Panc1 (cell line): ENCODE measurements around the gene THAP4. TPM values are rescaled to one million over a fixed set of nuclear protein-coding genes. Genes with fewer than 3 reads are reported as not detected.

Experiments
- ATAC-seq: fragments of 200-7000 bp; cut with Tn5 transposase; 2 replicates; pipeline ENCODE4 v1.9.1; 2020; ENCODE audit warnings: mild to moderate bottlenecking, moderate library complexity
- BruUV-seq: library from RNA; stranded (reverse); fragments of 400-500 nt; replicated peaks from 2 replicates; lab custom pipeline; 2021; lab: Mats Ljungman, UMichigan
- CTCF ChIA-PET: fragments of 300-600 bp; sonication (Branson Sonifier 250); formaldehyde crosslinking; loops from one replicate; lab custom pipeline; 2022; ENCODE audit warnings: antibody characterized with exemption; lab: Charles Lee
- POLR2A ChIA-PET: fragments of 300-600 bp; sonication (Branson Sonifier 250); formaldehyde crosslinking; loops from one replicate; lab custom pipeline; 2022; ENCODE audit warnings: antibody characterized with exemption; lab: Charles Lee
- DNase-seq: peaks from one replicate; pipeline ENCODE4 v3.0.0-alpha.2; 2010; ENCODE audit warnings: low read depth, low spot score
- H3K27ac ChIP-seq: 2 replicates; pipeline ENCODE4 v1.5.1; 2011; ENCODE audit warnings: mild to moderate bottlenecking, low read length, inconsistent platforms
- H3K27me3 ChIP-seq: fragments of 200-500 bp; sonication (Bioruptor generic); 2 replicates; pipeline ENCODE4 v1.6.0; 2014; ENCODE audit warnings: low read length, inconsistent platforms; ENCODE audit not compliant: control insufficient read depth, insufficient read depth
- H3K36me3 ChIP-seq: fragments of 200-500 bp; sonication (Bioruptor generic); 2 replicates; pipeline ENCODE4 v1.5.1; 2014; ENCODE audit warnings: inconsistent platforms, mild to moderate bottlenecking, low read length, moderate library complexity; ENCODE audit not compliant: control insufficient read depth, insufficient read depth
- H3K4me1 ChIP-seq: 2 replicates; pipeline ENCODE4 v1.5.1; 2011; ENCODE audit warnings: inconsistent platforms, mild to moderate bottlenecking, low read length, moderate library complexity; ENCODE audit not compliant: control insufficient read depth, insufficient read depth
- H3K4me3 ChIP-seq, 2 experiments: 2 replicates each; pipeline ENCODE4 v1.5.1; 2011 to 2012; ENCODE audit warnings: low read depth in 2 of 2, low read length in 2 of 2, mild to moderate bottlenecking in 2 of 2, inconsistent platforms in 1 of 2, moderate library complexity in 1 of 2
- H3K9me3 ChIP-seq: fragments of 200-500 bp; sonication (Bioruptor generic); 2 replicates; pipeline ENCODE4 v1.5.1; 2014; ENCODE audit warnings: low read depth, mild to moderate bottlenecking, inconsistent platforms, low read length, moderate library complexity; ENCODE audit not compliant: control insufficient read depth, insufficient read depth
- CTCF ChIP-seq: fragments of 450-650 bp; IDR thresholded peaks from 2 replicates; pipeline ENCODE4 v1.5.1; 2017; ENCODE audit warnings: mild to moderate bottlenecking
- POLR2AphosphoS5 ChIP-seq: IDR thresholded peaks from 2 replicates; pipeline ENCODE4 v1.6.1; 2012; ENCODE audit warnings: mild to moderate bottlenecking, low read depth, low read length, moderate library complexity
- REST ChIP-seq, 2 experiments: IDR thresholded peaks; 2 replicates each; pipeline ENCODE4 v1.6.1; 2011 to 2012; ENCODE audit warnings: low read depth in 2 of 2, control low read depth in 1 of 2, low read length in 1 of 2, mild to moderate bottlenecking in 1 of 2, moderate library complexity in 1 of 2; ENCODE audit not compliant: insufficient read depth in 1 of 2
- SIN3A ChIP-seq: IDR thresholded peaks from 2 replicates; pipeline ENCODE4 v1.6.1; 2012; ENCODE audit warnings: low read depth, mild to moderate bottlenecking, low read length, moderate library complexity, borderline replicate concordance; ENCODE audit not compliant: insufficient read depth
- TCF7L2 ChIP-seq: IDR thresholded peaks from 2 replicates; pipeline ENCODE4 v1.6.1; 2011; ENCODE audit warnings: mild to moderate bottlenecking, low read depth, low read length, inconsistent platforms
- in situ Hi-C: cut with HindIII; loops from 2 replicates; pipeline ENCODE4 v1.10.0; 2016; ENCODE audit warnings: low sequenced_read_pairs, low pct_unique_long_range_greater_than_20kb
- intact Hi-C: fragments of 100-400 bp; cut with micrococcal nuclease; formaldehyde crosslinking; loops from one replicate; pipeline ENCODE4 v1.10.0; 2022; ENCODE audit not compliant: unreplicated experiment
- total RNA-seq: library from RNA; stranded (reverse); gene quantifications from one replicate; pipeline ENCODE4 v1.2.1, GENCODE V29; 2021; ENCODE audit not compliant: unreplicated experiment

The THAP4 gene
- total RNA-seq, 1 experiment from 2014 or later, result 77.9 TPM

- intact Hi-C loops (no loop called here), in situ Hi-C loops (no loop called here)
- POLR2A ChIA-PET, result no interaction called here
- Histone ChIP-seq H3K27me3 (no peaks in the 10 kb centered on the region), H3K4me1 (no peaks in the 10 kb centered on the region), H3K27ac (no peak overlapping the region), H3K9me3 (no peaks in the 10 kb centered on the region), H3K36me3 (peaks cover 3% of the 10 kb centered on the region; the same call in 1 of the 2 replicates), H3K4me3 (no peak overlapping the region)
- TF ChIP-seq POLR2AphosphoS5, result no peak
- TF ChIP-seq CTCF, result no peak
- no peak for TF ChIP-seq REST (IDR thresholded peaks at IDR 0.05; ENCODE audit: insufficient read depth in 1 of 2, low read depth in 2 of 2, low read length in 1 of 2)
- TF ChIP-seq TCF7L2, result no peak
- TF ChIP-seq SIN3A, result no peak
- ATAC-seq (no peak), DNase-seq (no peak)
- BruUV-seq, result no TSS peak
- CTCF ChIA-PET, result no interaction called here
Observed at GRCh38 chr2:241599615-241600014, 37.3 kb downstream of the THAP4 start.

GRCh38 chr2:241598487-241598886 is 38.5 kb downstream of the THAP4 start:
- H3K36me3 ChIP-seq, result peaks cover 3% of the 10 kb centered on the region; the same call in 1 of the 2 replicates
- DNase-seq (no peak), ATAC-seq (0 out of 2 replicates have a peak, but pooled peaks have one; percentile 62)
- H3K4me1 ChIP-seq, result no peaks in the 10 kb centered on the region
- intact Hi-C loops, result no loop called here
- H3K9me3 ChIP-seq, result no peaks in the 10 kb centered on the region
- H3K27me3 ChIP-seq, result no peaks in the 10 kb centered on the region
- POLR2A ChIA-PET, result interaction anchor here (0.6 kb wide), 2 partner anchors 9 to 44 kb away, joined by 3 read pairs; no protein-coding TSS in a partner anchor
- in situ Hi-C loops, result no loop called here
- H3K4me3 ChIP-seq, result no peak overlapping the region
- TF ChIP-seq CTCF (no peak), TCF7L2 (no peak), POLR2AphosphoS5 (no peak), REST (IDR thresholded peaks at IDR 0.05; ENCODE audit: insufficient read depth in 1 of 2, low read depth in 2 of 2, low read length in 1 of 2) (no peak), SIN3A (no peak)
- H3K27ac ChIP-seq, result no peak overlapping the region
- CTCF ChIA-PET, result interaction anchor here (0.6 kb wide), 1 partner anchor 41 kb away, joined by 3 read pairs; no protein-coding TSS in a partner anchor
- no TSS peak for BruUV-seq
